ENCODE measurements around the gene AVEN.

AVEN gene

GRCh38 chr15:33912326-33912725 lies 126.7 kb downstream of the AVEN start:
- no peak for DNase-seq

DNA sequence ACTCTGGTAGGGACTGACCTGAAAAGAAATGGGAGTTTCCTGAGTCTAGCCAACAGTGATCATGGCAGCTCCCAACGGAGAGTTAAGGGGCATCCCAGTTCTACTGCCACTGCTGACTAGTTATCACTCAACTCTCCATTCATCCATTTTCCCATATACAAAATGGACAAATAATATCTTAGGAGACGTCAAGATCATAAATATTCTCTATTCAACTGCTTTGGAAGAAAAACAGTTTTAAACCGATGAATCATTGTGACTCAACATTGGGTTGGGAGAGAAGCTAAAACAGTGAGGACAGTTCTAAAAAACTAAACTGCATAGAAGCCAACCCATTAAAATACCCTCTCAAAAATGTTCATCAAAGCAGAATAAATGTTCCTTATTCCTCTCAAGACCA lies 128.3 kb downstream of the AVEN start:
- DNase-seq, result no peak

GRCh38 chr15:33908406-33908805 lies 130.6 kb downstream of the AVEN start:
- DNase-seq, result no peak

- DNase-seq, result no peak
Observed at GRCh38 chr15:33907326-33907725, 131.7 kb downstream of the AVEN start.

GRCh38 chr15:33903661-33904060 lies 135.3 kb downstream of the AVEN start:
- DNase-seq, result no peak

- DNase-seq, result no peak
Observed at GRCh38 chr15:33902043-33902442, 137.0 kb downstream of the AVEN start.

DNA sequence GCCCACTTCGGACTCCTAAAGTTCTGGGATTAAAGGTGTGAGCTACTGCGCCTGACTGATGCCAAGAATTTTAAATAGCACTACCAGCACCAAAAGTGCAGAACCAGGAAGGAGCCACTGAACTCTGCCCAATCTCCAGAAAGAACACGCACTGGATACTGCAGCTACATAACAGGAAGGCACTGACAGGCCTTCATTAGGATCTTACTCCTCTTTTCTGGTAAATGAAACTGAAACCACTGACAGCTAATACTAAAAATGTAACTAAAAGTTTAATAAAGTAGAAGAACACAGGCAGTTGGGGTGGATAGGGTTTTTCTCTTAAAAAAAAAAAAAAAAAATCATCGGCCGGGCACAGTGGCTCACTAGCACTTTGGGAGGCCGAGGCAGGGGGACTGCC lies 144.8 kb downstream of the AVEN start:
- DNase-seq, result no peak

GRCh38 chr15:33888176-33888575 lies 150.8 kb downstream of the AVEN start:
- no peak for DNase-seq

- DNase-seq, result no peak
Observed at GRCh38 chr15:33882921-33883320, 156.1 kb downstream of the AVEN start.

GRCh38 chr15:33874156-33874555 lies 164.8 kb downstream of the AVEN start:
- no peak for DNase-seq

DNA sequence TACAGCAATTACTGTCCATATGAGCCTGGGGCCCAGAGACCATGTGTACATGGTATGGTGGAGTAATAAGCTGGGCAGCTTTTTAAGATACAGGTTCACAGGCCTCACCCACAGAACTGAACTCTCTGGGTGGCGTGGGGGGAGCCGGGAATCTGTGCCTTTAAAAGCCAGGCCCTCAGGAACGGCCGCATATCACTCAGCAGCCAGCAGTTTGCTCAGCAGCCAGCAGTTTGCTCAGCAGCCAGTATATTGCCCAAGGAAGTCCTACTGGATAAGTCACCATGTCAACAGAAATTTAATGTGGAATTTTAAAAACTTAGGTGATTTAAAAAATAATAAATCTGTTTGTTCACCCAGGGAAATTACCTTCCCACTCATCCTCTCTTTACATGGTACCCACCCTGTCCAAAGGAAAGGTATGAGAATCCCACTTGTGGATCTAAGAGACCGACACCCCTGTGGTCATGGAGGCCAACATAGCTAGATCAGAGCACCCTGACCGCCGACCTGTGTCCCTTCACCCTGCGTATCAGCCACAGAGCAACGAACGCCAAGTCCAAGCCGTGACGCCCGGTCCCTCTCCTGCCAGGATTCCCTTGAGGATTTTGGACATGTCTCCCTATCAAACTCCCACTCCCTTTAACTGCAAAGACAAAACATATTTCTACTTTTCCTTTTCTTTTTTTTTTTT lies 166.4 kb downstream of the AVEN start:
- no peak for DNase-seq

GRCh38 chr15:33871980-33872379 lies 167.0 kb downstream of the AVEN start:
- no peak for DNase-seq

DNA sequence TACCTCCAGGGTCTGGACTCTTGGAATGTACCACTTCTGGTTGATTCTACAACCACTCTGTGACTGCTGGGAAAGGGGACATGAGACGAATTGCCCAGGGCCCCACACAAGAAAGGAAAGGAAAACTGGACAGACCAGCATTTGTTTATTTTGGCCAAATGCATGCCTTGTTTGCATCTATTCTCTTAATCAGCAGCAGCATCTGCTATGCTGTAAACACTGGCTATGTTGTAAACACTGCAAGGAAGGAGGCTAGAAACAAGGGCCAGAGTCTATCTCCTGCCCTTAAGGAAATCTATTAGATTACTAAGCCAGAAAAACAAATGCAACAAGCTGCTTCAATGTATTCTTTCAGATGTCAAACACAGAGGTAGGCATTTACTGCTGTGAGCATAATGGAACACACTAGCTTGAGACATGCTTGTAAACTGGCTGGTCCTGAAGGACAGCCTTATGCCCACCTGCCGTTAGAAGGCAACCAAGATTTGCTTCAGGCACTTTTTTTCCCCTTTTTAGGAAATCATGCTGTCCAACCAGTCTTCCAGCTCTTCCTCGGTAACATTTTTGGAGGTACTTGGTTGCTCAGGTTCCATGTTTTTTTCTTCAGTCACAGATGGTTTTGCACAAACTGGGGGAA lies 172.8 kb downstream of the AVEN start:
- DNase-seq, result no peak

DNA sequence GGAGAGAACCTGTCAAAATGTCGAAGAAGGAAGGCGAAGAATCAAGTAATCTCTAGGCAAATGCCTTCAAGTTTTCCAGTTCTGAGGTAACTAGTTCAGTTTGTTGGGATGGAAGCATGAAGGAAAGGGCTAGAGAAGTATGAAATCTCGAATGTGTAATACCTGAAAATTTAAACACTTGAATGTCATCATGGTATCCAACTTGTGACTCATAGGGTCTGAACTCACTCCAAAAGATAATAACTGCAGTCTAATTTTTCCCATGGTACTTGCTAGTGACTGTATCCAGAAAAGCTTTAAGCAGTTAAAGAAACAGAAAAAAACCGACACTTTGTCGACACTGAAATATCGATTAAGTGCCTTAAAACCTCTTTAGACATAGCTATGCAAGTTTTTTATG lies 173.6 kb downstream of the AVEN start:
- DNase-seq, result no peak

DNA sequence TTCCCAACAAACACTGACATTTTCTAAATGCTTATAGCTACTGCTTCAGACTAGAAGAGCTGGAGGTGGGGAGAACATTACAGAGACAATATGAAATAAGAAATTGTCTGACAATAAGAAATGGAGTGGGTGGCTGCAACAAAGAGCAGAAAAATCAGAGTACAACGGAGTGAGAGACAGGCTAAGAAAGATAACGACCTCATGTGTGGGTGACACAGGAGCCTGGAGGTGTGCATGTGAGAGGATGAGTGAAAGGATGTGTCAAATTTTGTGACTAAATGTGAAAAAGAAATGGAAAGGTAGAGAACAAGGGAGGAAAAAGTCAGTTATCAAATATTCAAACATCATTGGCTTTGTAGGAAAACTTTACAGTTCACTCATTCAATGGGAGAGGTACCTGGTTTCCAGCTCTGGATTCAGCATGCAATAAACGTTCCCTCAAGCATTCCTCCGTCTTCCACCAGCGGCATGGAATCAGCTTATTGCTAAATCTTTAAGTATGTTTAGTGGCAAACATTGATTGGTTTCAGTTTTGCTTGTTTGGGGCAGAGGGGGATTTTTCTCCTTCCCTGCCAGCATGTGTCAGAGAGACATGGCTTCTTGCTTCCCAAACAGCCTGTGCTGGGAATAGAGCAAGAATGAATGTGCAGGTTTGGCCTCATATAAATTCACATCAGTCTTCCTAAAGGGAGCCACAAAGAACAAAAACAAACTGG lies 174.5 kb downstream of the AVEN start:
- DNase-seq, result no peak

- no peak for DNase-seq
Observed at GRCh38 chr15:33860754-33861153, 178.2 kb downstream of the AVEN start.

DNA sequence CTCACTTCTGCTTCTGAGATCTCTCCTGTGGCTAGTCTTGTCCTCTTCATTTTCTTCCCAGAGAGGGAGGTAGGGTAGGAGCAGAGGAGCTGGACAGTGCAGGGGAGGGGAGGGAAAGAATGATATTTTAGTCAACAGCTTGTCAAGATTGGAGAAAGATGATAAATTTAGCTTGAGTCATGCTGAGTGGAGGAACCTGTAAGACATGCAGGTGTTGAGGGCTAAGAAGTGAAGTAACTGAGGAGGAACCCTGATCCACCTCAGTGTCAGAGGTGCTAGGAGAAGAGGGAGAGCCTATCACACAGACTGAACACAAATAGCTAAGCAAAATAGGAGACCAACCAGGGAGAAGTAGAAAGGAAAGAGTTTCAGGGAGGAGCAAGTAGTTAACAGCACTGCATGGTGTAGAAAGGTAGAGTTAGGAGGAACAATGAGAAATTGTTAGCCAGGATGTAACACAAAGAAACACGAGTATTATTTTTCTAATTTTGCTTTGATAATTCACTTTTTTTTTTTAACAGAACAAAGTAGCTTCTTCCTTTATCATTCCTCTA lies 178.9 kb downstream of the AVEN start:
- no peak for DNase-seq

DNA sequence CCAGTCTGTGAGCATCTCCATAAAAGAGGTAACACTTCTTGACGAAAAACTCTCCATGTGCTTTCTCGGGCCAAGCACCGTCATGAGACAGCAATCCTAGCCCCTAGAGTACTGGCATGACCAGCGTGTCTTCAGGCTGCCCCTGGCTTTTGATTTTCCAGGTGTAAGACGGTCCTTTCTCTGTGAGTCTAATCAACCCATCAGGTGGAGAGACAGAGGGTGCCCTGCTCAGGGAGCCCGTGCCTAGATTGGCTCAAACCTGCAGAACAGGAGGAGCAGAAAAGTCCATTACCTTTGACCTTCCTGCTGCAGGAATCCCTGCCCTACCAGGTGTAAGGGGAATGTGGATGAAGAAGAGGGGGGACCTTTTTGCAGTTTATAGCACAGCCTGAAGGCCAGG lies 180.2 kb downstream of the AVEN start:
- no peak for DNase-seq

DNA sequence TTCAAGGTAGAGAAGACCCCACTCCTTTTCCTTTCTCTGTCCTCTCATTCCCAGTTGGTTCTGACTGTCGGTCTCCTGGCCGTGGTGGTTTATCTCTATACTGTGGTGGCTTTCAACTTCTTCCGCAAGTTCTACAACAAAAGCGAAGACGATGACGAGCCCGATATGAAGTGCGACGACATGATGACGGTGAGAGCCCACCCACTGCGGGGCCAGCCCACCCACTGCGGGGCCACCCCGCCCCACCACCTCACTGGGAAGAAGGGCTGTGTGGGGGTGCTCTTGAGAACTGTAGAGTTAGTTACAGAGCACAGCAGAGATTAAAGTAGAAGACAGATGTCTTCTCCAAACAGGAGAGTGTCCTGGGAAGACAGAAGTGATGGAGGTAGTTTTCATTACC lies 181.3 kb downstream of the AVEN start:
- no peak for DNase-seq

GRCh38 chr15:33852570-33852969 lies 186.4 kb downstream of the AVEN start:
- no peak for DNase-seq

GRCh38 chr15:33852094-33852493 lies 186.9 kb downstream of the AVEN start:
- DNase-seq, result no peak

DNA sequence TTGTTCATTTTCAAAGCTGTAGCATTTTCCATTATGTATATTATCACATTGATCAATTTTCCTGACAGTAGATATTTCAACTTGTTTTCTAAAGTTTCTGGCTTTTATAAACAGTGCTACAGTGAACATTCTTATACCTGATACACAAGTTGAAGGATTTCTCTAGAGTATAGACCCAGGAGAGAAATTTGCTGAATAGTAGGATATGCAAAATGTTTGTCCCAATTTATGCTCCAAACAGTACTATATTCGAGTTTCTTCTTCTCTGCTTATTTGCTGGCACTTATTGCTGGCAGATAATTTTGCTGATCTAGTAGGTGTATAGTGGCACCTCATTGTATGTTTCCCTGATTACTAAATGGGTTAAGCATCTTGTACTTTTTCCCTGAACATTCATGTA lies 187.9 kb downstream of the AVEN start:
- DNase-seq, result no peak

DNA sequence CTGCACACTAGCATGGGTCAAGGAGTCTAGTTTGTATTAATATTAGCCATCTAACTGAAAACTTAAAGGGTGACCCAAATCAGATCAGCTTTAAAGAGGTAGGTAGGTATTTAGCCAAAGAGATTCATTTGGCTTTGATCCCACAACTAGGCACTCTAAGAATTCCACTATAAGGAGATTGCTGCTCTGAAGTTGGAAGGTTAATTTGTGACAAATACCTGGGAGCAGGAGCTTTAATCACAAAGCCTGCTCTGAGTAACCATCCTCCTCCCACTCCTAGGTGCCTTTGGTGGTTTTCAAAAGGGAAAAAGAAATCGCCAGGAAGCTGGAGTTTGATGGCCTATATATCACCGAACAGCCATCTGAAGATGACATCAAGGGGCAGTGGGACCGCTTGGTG lies 191.0 kb downstream of the AVEN start:
- DNase-seq, result no peak

DNA sequence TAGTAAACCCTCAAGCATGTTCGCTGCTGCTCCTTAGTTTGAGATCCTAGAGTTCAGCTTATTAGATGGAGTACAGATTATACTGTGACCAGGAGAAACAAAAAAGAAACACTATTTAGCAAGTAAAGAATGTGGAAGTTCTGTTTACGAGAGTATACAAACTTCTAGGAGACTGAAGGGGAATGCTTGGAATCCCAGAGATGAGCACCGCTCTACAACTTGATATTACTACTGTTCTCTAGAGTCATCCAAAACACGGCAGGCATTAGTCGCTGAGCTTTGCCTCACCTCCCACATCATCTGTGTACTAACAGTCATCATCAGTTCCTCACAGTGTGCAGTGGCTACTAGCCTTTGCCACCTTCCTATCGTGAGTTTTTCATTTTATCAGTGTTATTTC lies 192.1 kb downstream of the AVEN start:
- no peak for DNase-seq
